SHP77 treated with DMSO at 0.1 percent for 48 hours (cell line): Measurements from ENCODE around the gene TANGO2.

ENCODE experiments used
- DNase-seq: peaks from one replicate; lab custom pipeline; 2025; lab: John Stamatoyannopoulos, UW

The TANGO2 gene

GRCh38 chr22:20011993-20012740 is 8.7 kb upstream of the TANGO2 start:
- DNase-seq, result no peak

GRCh38 chr22:20012741-20013331 is 8.1 kb upstream of the TANGO2 start:
- DNase-seq, result no peak

GRCh38 chr22:20013382-20013871 is 7.5 kb upstream of the TANGO2 start:
- DNase-seq, result no peak

GRCh38 chr22:20014526-20015186 is 6.3 kb upstream of the TANGO2 start:
- DNase-seq, result no peak

- no peak for DNase-seq
Measured at GRCh38 chr22:20015187-20015625, 5.7 kb upstream of the TANGO2 start.

GRCh38 chr22:20015971-20016733 is 4.8 kb upstream of the TANGO2 start:
- no peak for DNase-seq

- DNase-seq, result peak; percentile 49
Measured at GRCh38 chr22:20016734-20017621, 3.9 kb upstream of the TANGO2 start, which contains the start of gene ARVCF. ARVCF (minus strand) TSS chr22:20016823; CDS start chr22:19990794, 26,029 bp downstream.

GRCh38 chr22:20017622-20017958 is 3.3 kb upstream of the TANGO2 start:
- DNase-seq, result no peak

- no peak for DNase-seq
Measured at GRCh38 chr22:20018001-20018400, 2.9 kb upstream of the TANGO2 start.

- no peak for DNase-seq
Measured at GRCh38 chr22:20019661-20020532, 1.0 kb upstream of the TANGO2 start.

GRCh38 chr22:20021196-20022181 is 579 bp downstream of the TANGO2 start:
- peak; percentile 9 for DNase-seq

GRCh38 chr22:20022231-20022977 is 1.5 kb downstream of the TANGO2 start:
- DNase-seq, result no peak

- DNase-seq, result no peak
Measured at GRCh38 chr22:20022978-20023613, 2.2 kb downstream of the TANGO2 start.

- no peak for DNase-seq
Measured at GRCh38 chr22:20024225-20024624, 3.3 kb downstream of the TANGO2 start.

- DNase-seq, result no peak
Measured at GRCh38 chr22:20024650-20025397, 3.9 kb downstream of the TANGO2 start.

- no peak for DNase-seq
Measured at GRCh38 chr22:20025401-20026203, 4.7 kb downstream of the TANGO2 start.
